GM19438 (cell line): ENCODE results near the gene AFF2.

Experiments
- ATAC-seq: cut with Tn5 transposase; IDR thresholded peaks from one replicate; pipeline ENCODE4 v1.9.1; 2021; ENCODE audit warnings: low read depth; ENCODE audit not compliant: unreplicated experiment

The AFF2 gene

GRCh38 chrX:148535639-148536038 lies 35.2 kb downstream of the AFF2 start:
- ATAC-seq: no peak

GRCh38 chrX:148536961-148537360 lies 36.5 kb downstream of the AFF2 start:
- ATAC-seq: no peak

GRCh38 chrX:148537556-148538182 lies 37.3 kb downstream of the AFF2 start:
- ATAC-seq: no peak

- ATAC-seq: no peak
These were observed 38.2 kb downstream of the AFF2 start for GRCh38 chrX:148538582-148538981.

- no peak for ATAC-seq
These were observed 39.7 kb downstream of the AFF2 start for GRCh38 chrX:148540114-148540513.

GRCh38 chrX:148540671-148541583 lies 40.5 kb downstream of the AFF2 start:
- ATAC-seq: peak; percentile 14

- peak; percentile 73 for ATAC-seq
These were observed 41.1 kb downstream of the AFF2 start for GRCh38 chrX:148541584-148541940.

GRCh38 chrX:148542481-148543255 lies 42.3 kb downstream of the AFF2 start:
- ATAC-seq: no peak

- ATAC-seq: no peak
These were observed 52.4 kb downstream of the AFF2 start for GRCh38 chrX:148552775-148553174.

- no peak for ATAC-seq
These were observed 54.7 kb downstream of the AFF2 start for GRCh38 chrX:148555101-148555500.

- no peak for ATAC-seq
These were observed 55.3 kb downstream of the AFF2 start for GRCh38 chrX:148555571-148556243.

GRCh38 chrX:148556498-148556897 lies 56.1 kb downstream of the AFF2 start:
- ATAC-seq: no peak

- no peak for ATAC-seq
These were observed 62.4 kb downstream of the AFF2 start for GRCh38 chrX:148562846-148563245.

- ATAC-seq: no peak
These were observed 66.8 kb downstream of the AFF2 start for GRCh38 chrX:148567229-148567628.

- no peak for ATAC-seq
These were observed 67.4 kb downstream of the AFF2 start for GRCh38 chrX:148567779-148568178.

GRCh38 chrX:148568763-148569162 lies 68.3 kb downstream of the AFF2 start:
- ATAC-seq: no peak

- no peak for ATAC-seq
These were observed 71.9 kb downstream of the AFF2 start for GRCh38 chrX:148572337-148572736.

- ATAC-seq: no peak
These were observed 72.7 kb downstream of the AFF2 start for GRCh38 chrX:148573119-148573518.

GRCh38 chrX:148574237-148574973 lies 74.0 kb downstream of the AFF2 start:
- ATAC-seq: no peak

GRCh38 chrX:148576396-148576795 lies 76.0 kb downstream of the AFF2 start:
- no peak for ATAC-seq
